HepG2 (cell line): ENCODE data around the gene C2orf81. TPM values are rescaled to one million over a fixed set of nuclear protein-coding genes. Genes with fewer than 3 reads are reported as not detected.

Experiments used
- ATAC-seq: fragments of 200-7000 bp; cut with Tn5 transposase; 3 replicates; pipeline ENCODE4 v1.9.1; 2020; ENCODE audit warnings: mild to moderate bottlenecking, moderate library complexity
- BruUV-seq: library from RNA; stranded (reverse); fragments of 400-500 nt; replicated peaks from 2 replicates; lab custom pipeline; 2021; lab: Mats Ljungman, UMichigan
- CTCF ChIA-PET: fragments of 300-600 bp; formaldehyde crosslinking; extraction: SDS; loops from one replicate; lab custom pipeline; 2021; ENCODE audit warnings: low total read pairs, inconsistent platforms, low intra/inter-chr PET ratio; lab: Yijun Ruan, JAX
- POLR2A ChIA-PET: fragments of 350-600 bp; sonication (Branson Sonifier 250); formaldehyde crosslinking; loops from one replicate; lab custom pipeline; 2020; ENCODE audit warnings: antibody characterized with exemption, inconsistent platforms; lab: Yijun Ruan, JAX
- DNase-seq: peaks from one replicate; pipeline ENCODE4 v3.0.0-alpha.2; 2015; ENCODE audit warnings: low spot score
- FAIRE-seq: peaks from 3 replicates; lab custom pipeline; 2011; peaks lifted over from hg19 to GRCh38; lab: Jason Lieb, UNC
- H2AFZ ChIP-seq: one replicate; pipeline ENCODE4 v1.6.1; 2011; ENCODE audit warnings: low read length, inconsistent platforms
- H3K27ac ChIP-seq: fragments of 300-600 bp; 3 replicates; pipeline ENCODE4 v1.8.0; 2011; ENCODE audit warnings: mixed run types, mild to moderate bottlenecking, mixed read lengths, low read length, inconsistent platforms; ENCODE audit not compliant: insufficient read depth; ENCODE audit errors: extremely low read length
- H3K27me3 ChIP-seq, 2 experiments: fragments of 200-600 bp in 1 of 2; 2 replicates in 1 of 2; 3 replicates in 1 of 2; pipeline versions ENCODE4 v1.6.0 to v1.8.0; 2011; ENCODE audit warnings: low read length in 2 of 2, mild to moderate bottlenecking in 2 of 2, moderate library complexity in 2 of 2, inconsistent platforms in 1 of 2; ENCODE audit not compliant: insufficient read depth in 2 of 2, control insufficient read depth in 1 of 2
- H3K36me3 ChIP-seq, 2 experiments: fragments of 200-600 bp in 1 of 2; replicated peaks in 1 of 2; 2 replicates in 1 of 2; 3 replicates in 1 of 2; pipeline versions ENCODE4 v1.5.1 to v1.8.0; 2011; ENCODE audit warnings: low read length in 2 of 2, inconsistent platforms in 1 of 2; ENCODE audit not compliant: insufficient read depth in 2 of 2, control insufficient read depth in 1 of 2
- H3K4me1 ChIP-seq: 2 replicates; pipeline ENCODE4 v1.5.1; 2012; ENCODE audit warnings: low read length, inconsistent platforms; ENCODE audit not compliant: insufficient read depth
- H3K4me2 ChIP-seq: 2 replicates; pipeline ENCODE4 v1.6.0; 2011; ENCODE audit warnings: low read depth, low read length, inconsistent platforms
- H3K4me3 ChIP-seq, 3 experiments: fragments of 200-600 bp in 1 of 3; sonication (generic), shearing (Covaris generic) in 1 of 3; replicated peaks in 1 of 3; 2 replicates each; pipeline ENCODE4 v1.5.1; 2011 to 2016; ENCODE audit warnings: low read length in 3 of 3, inconsistent platforms in 2 of 3, low read depth in 2 of 3, mild to moderate bottlenecking in 2 of 3, control low read depth in 1 of 3, mixed read lengths in 1 of 3; ENCODE audit not compliant: insufficient read depth in 1 of 3
- H3K79me2 ChIP-seq: one replicate; pipeline ENCODE4 v1.6.1; 2011; ENCODE audit warnings: low read length, inconsistent platforms; ENCODE audit not compliant: insufficient read depth
- H3K9ac ChIP-seq: 2 replicates; pipeline ENCODE4 v1.6.0; 2011; ENCODE audit warnings: mild to moderate bottlenecking, low read depth, low read length, inconsistent platforms; ENCODE audit not compliant: insufficient read depth
- H3K9me3 ChIP-seq: 2 replicates; pipeline ENCODE4 v1.5.1; 2012; ENCODE audit warnings: mild to moderate bottlenecking, low read length
- H4K20me1 ChIP-seq: 2 replicates; pipeline ENCODE4 v1.6.0; 2011; ENCODE audit warnings: inconsistent platforms, mild to moderate bottlenecking, low read length, moderate library complexity; ENCODE audit not compliant: insufficient read depth
- ADNP ChIP-seq: sonication (generic); formaldehyde crosslinking; IDR thresholded peaks from 2 replicates; pipeline ENCODE4 v1.4.0; 2020; ENCODE audit warnings: missing genetic modification reagents
- CEBPB ChIP-seq: IDR thresholded peaks from 2 replicates; pipeline ENCODE4 v1.6.1; 2011; ENCODE audit warnings: low read depth, low read length, improper control_type of control experiment, borderline replicate concordance
- CEBPG ChIP-seq: IDR thresholded peaks from 2 replicates; pipeline ENCODE4 v1.6.1; 2016
- HNF4G ChIP-seq, 2 experiments: sonication (generic) in 1 of 2; formaldehyde crosslinking in 1 of 2; IDR thresholded peaks; 2 replicates each; pipeline versions ENCODE4 v1.4.0 to v1.6.1; 2011 to 2020; ENCODE audit warnings: borderline replicate concordance in 2 of 2, low read depth in 2 of 2, mild to moderate bottlenecking in 2 of 2, low read length in 1 of 2, missing genetic modification reagents in 1 of 2, moderate library complexity in 1 of 2
- KDM5A ChIP-seq: fragments of 200-600 bp; sonication (generic); IDR thresholded peaks from 2 replicates; pipeline ENCODE4 v1.7.0; 2018; ENCODE audit warnings: antibody characterized with exemption, mild to moderate bottlenecking, low read length, borderline replicate concordance
- KLF12 ChIP-seq: sonication (generic); formaldehyde crosslinking; IDR thresholded peaks from 2 replicates; pipeline ENCODE4 v1.4.0; 2020; ENCODE audit warnings: missing genetic modification reagents, borderline replicate concordance
- MTF1 ChIP-seq: sonication (generic); formaldehyde crosslinking; IDR thresholded peaks from 2 replicates; pipeline ENCODE4 v1.5.0; 2020; ENCODE audit warnings: missing genetic modification reagents
- PCBP2 ChIP-seq: fragments of 200-400 bp; formaldehyde crosslinking; optimal IDR thresholded peaks from 2 replicates; pipeline ENCODE3; 2018; ENCODE audit warnings: low read length, low read depth; ENCODE audit not compliant: poor library complexity, severe bottlenecking
- ZEB1 ChIP-seq: IDR thresholded peaks from 2 replicates; pipeline ENCODE4 v1.6.1; 2012; ENCODE audit warnings: mild to moderate bottlenecking, low read depth, inconsistent platforms; ENCODE audit not compliant: insufficient replicate concordance
- ZNF256 ChIP-seq: sonication (generic); formaldehyde crosslinking; conservative IDR thresholded peaks from 2 replicates; pipeline ENCODE4 v1.4.0; 2020; ENCODE audit warnings: missing genetic modification reagents
- ZNF263 ChIP-seq: sonication (generic); formaldehyde crosslinking; IDR thresholded peaks from 2 replicates; pipeline ENCODE4 v1.4.0; 2020; ENCODE audit warnings: missing genetic modification reagents
- ZNF569 ChIP-seq: sonication (generic); formaldehyde crosslinking; IDR thresholded peaks from 2 replicates; pipeline ENCODE4 v1.5.0; 2020; ENCODE audit warnings: mild to moderate bottlenecking, missing genetic modification reagents, moderate library complexity, borderline replicate concordance
- ZNF616 ChIP-seq: sonication (generic); formaldehyde crosslinking; IDR thresholded peaks from 2 replicates; pipeline ENCODE4 v1.5.0; 2020; ENCODE audit warnings: low read depth, mild to moderate bottlenecking, missing genetic modification reagents
- ZNF780A ChIP-seq: sonication (generic); formaldehyde crosslinking; IDR thresholded peaks from 2 replicates; pipeline ENCODE4 v1.8.0; 2022; ENCODE audit warnings: mild to moderate bottlenecking, missing genetic modification reagents, moderate library complexity
- ZSCAN22 ChIP-seq: sonication (generic); formaldehyde crosslinking; IDR thresholded peaks from 2 replicates; pipeline ENCODE4 v1.4.0; 2020; ENCODE audit warnings: mild to moderate bottlenecking, missing genetic modification reagents
- ZSCAN25 ChIP-seq: sonication (generic); formaldehyde crosslinking; IDR thresholded peaks from 2 replicates; pipeline ENCODE4 v1.8.0; 2022; ENCODE audit warnings: mild to moderate bottlenecking, missing genetic modification reagents
- WGBS: methylation state at CpG from one replicate; pipeline ENCODE4 v1.1.6; 2017; ENCODE audit warnings: low lambda C conversion rate; 5-methylcytosine and 5-hydroxymethylcytosine counted together
- in situ Hi-C: cut with HindIII; loops from 2 replicates; pipeline ENCODE4 v1.10.0; 2017; ENCODE audit warnings: low pct_unique_long_range_greater_than_20kb; ENCODE audit not compliant: extremely low pct_ligation_motif_present
- intact Hi-C: fragments of 100-400 bp; cut with micrococcal nuclease; formaldehyde crosslinking; loops from one replicate; pipeline ENCODE4 v1.10.0; 2022; ENCODE audit not compliant: unreplicated experiment
- polyA plus RNA-seq, 8 experiments: library from polyadenylated mRNA; depleted of rRNA in 3 of 8; stranded (reverse) in 7 of 8; unstranded in 1 of 8; fragments of >200 nt; fragmentation: Illumina TruSeq in 4 of 8; extraction: Trizol in 4 of 8; gene quantifications; 2 replicates each; pipeline versions ENCODE4 v1.2.1 to v1.2.3, GENCODE V29; 2011 to 2016; ENCODE audit warnings: low read depth in 4 of 8, missing spikeins in 1 of 8, mixed read lengths in 1 of 8; ENCODE audit not compliant: insufficient read depth in 1 of 8
- total RNA-seq, 5 experiments: library from RNA; depleted of rRNA; stranded (reverse); fragments of >200 nt; fragmentation: Illumina TruSeq; extraction: Trizol; gene quantifications; 2 replicates each; pipeline ENCODE4 v1.2.3, GENCODE V29; 2016; ENCODE audit warnings: low read depth in 1 of 5
- TF ChIP-seq, protein P1 (sequence below): sonication (generic); formaldehyde crosslinking; conservative IDR thresholded peaks from 2 replicates; pipeline ENCODE4 v1.4.0; 2020; ENCODE audit warnings: missing genetic modification reagents

Gene C2orf81
- total and polyA plus RNA-seq, 2 of the 13 experiments (the other 11 are each of a cell fraction or from before 2014, with no cell fraction given), result 0.15 to 0.17 TPM

DNA sequence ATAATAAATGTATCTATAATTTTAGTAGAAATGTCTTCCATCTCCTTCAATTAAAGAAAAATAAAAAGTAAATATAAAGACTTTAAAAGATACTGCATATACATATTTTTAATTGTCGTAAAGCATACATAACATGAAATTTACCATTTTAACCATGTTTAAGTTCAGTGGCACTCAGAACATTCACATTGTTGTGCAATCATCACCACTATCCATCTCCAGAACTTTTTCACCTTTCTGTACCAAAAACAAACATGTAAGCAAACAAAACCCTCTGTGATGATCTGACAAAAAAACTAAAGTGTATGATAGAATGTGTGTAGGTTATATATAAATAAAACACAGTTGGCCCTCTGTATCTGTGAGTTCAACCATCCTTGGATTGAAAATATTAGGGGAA is 27.9 kb downstream of the C2orf81 start:
- in situ Hi-C loops, result no loop called here
- Histone ChIP-seq H3K36me3 (no peaks in the 10 kb centered on the region; a peak in 1 of 5 replicates), H3K4me1 (peaks cover 38% of the 10 kb centered on the region), H3K27me3 (peaks cover 0 to 4% of the 10 kb centered on the region in 2 experiments; a peak in 2 of 5 replicates), H4K20me1 (no peaks in the 10 kb centered on the region), H3K9ac (no peak overlapping the region), H3K9me3 (no peaks in the 10 kb centered on the region), H3K4me2 (no peak overlapping the region), H2AFZ (no peak overlapping the region), H3K4me3 (no peak overlapping the region), H3K79me2 (peaks cover 30% of the 10 kb centered on the region), H3K27ac (no peak overlapping the region)
- intact Hi-C loops, result loop anchor here (5.0 kb wide), 2 partner anchors 61 to 126 kb away; no protein-coding TSS in a partner anchor
- no peak for ATAC-seq
- BruUV-seq, result no TSS peak
- WGBS, result 31% methylated on average over 1 of the region's 1 CpG
- no peak for FAIRE-seq
- TF ChIP-seq CEBPB, result peak; percentile 89
- no peak for TF ChIP-seq MTF1
- TF ChIP-seq KDM5A, result no peak
- TF ChIP-seq CEBPG (CRISPR knock-in tag), result peak; percentile 71
- DNase-seq, result no peak
- ChIA-PET POLR2A (no interaction called here), CTCF (no interaction called here)

DNA sequence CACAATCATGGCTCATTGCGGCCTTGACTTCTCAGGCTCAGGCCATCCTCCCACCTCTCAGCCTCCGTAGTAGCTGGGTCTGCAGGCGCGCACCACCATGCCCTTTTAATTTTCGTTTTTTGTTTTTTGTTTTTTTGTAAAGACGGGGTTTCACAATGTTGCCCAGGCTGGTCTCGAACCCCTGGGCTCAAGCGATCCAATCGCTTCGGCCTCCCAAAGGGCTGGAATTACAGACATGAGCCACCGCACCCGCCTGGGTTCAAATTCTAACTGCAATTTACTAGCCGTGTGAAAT is 29.0 kb downstream of the C2orf81 start:
- Histone ChIP-seq H3K9ac (peak overlapping the region; percentile 94), H3K4me2 (peak overlapping the region; percentile 96), H3K27me3 (peaks cover 0 to 4% of the 10 kb centered on the region in 2 experiments; a peak in 2 of 5 replicates), H3K27ac (no peak overlapping the region), H3K4me3 (peak overlapping the region; percentile 82 to 98 (median 84)), H3K79me2 (peaks cover 41% of the 10 kb centered on the region), H3K36me3 (no peaks in the 10 kb centered on the region; a peak in 2 of 5 replicates), H2AFZ (peak overlapping the region; percentile 87), H3K9me3 (no peaks in the 10 kb centered on the region), H3K4me1 (peaks cover 49% of the 10 kb centered on the region), H4K20me1 (no peaks in the 10 kb centered on the region)
- WGBS, result 21% methylated on average over 13 of the region's 13 CpGs
- BruUV-seq, result no TSS peak
- ChIA-PET CTCF (interaction anchor here (0.7 to 1.5 kb wide), 3 partner anchors 9 to 142 kb away, joined by 4 to 6 read pairs (median 4); no protein-coding TSS in a partner anchor), POLR2A (interaction anchor here (0.6 to 3.8 kb wide), 16 partner anchors 9 to 631 kb away, joined by 3 to 38 read pairs (median 6); partner anchors contain the start of genes AUP1, HTRA2, INO80B and MOB1A)
- intact Hi-C loops (loop anchor here (1.0 to 5.0 kb wide), 3 partner anchors 48 to 125 kb away; no protein-coding TSS in a partner anchor), in situ Hi-C loops (no loop called here)
- FAIRE-seq, result no peak
- ATAC-seq, result no peak
- no peak for DNase-seq
- no peak for TF ChIP-seq HNF4G (IDR thresholded peaks at IDR 0.05; ENCODE audit: borderline replicate concordance, low read depth, low read length)
- no peak for TF ChIP-seq HNF4G (CRISPR knock-in tag; IDR thresholded peaks at IDR 0.05; ENCODE audit: borderline replicate concordance, low read depth)
- TF ChIP-seq ZNF780A (CRISPR knock-in tag), result no peak
- peak; percentile 55; the same call in 1 of the 2 replicates for TF ChIP-seq ADNP (CRISPR knock-in tag)
- TF ChIP-seq, protein P1, sequence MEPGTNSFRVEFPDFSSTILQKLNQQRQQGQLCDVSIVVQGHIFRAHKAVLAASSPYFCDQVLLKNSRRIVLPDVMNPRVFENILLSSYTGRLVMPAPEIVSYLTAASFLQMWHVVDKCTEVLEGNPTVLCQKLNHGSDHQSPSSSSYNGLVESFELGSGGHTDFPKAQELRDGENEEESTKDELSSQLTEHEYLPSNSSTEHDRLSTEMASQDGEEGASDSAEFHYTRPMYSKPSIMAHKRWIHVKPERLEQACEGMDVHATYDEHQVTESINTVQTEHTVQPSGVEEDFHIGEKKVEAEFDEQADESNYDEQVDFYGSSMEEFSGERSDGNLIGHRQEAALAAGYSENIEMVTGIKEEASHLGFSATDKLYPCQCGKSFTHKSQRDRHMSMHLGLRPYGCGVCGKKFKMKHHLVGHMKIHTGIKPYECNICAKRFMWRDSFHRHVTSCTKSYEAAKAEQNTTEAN, result no peak
- TF ChIP-seq ZNF256 (CRISPR knock-in tag), result peak; percentile 35; the same call in 1 of the 2 replicates
- no peak for TF ChIP-seq ZSCAN25 (CRISPR knock-in tag)
- TF ChIP-seq ZNF616 (CRISPR knock-in tag), result no peak
- no peak for TF ChIP-seq ZSCAN22 (CRISPR knock-in tag)
- no peak for TF ChIP-seq ZNF569 (CRISPR knock-in tag)
- 0 out of 2 replicates have a peak, but pooled peaks have one; percentile 4 for TF ChIP-seq KLF12 (CRISPR knock-in tag)
- TF ChIP-seq ZEB1, result peak; percentile 8
- TF ChIP-seq ZNF263 (CRISPR knock-in tag), result no peak
- TF ChIP-seq PCBP2, result no peak
